Neural cell (in vitro differentiated cells): ENCODE data around the gene SMPD3. TPM values are rescaled to one million over a fixed set of nuclear protein-coding genes. Genes with fewer than 3 reads are reported as not detected.

ENCODE experiments used
- H2AFZ ChIP-seq: fragments of 200-600, 300-800 bp; sonication (generic), shearing (Covaris generic); 2 replicates; pipeline ENCODE4 v1.6.0; 2014; ENCODE audit warnings: low read depth, mild to moderate bottlenecking, antibody characterized with exemption, low read length, moderate library complexity
- H3F3A ChIP-seq: fragments of 200-600 bp; shearing (Covaris generic); 2 replicates; pipeline ENCODE4 v1.6.1; 2016; ENCODE audit warnings: mild to moderate bottlenecking, moderate library complexity, mixed read lengths, antibody characterized with exemption, low read length; ENCODE audit not compliant: insufficient read depth, poor library complexity, severe bottlenecking
- H3K27ac ChIP-seq: fragments of 200-600, 300-800 bp; sonication (generic), shearing (Covaris generic); 2 replicates; pipeline ENCODE4 v1.5.1; 2014; ENCODE audit warnings: mild to moderate bottlenecking, low read length, moderate library complexity
- H3K27me3 ChIP-seq: fragments of 300-800, 200-600 bp; sonication (generic), shearing (Covaris generic); 2 replicates; pipeline ENCODE4 v1.6.0; 2014; ENCODE audit warnings: mild to moderate bottlenecking, low read depth, low read length, moderate library complexity; ENCODE audit not compliant: insufficient read depth
- H3K36me3 ChIP-seq: fragments of 300-800, 200-600 bp; sonication (generic), shearing (Covaris generic); 2 replicates; pipeline ENCODE4 v1.5.1; 2014; ENCODE audit warnings: mild to moderate bottlenecking, antibody characterized with exemption, low read length, moderate library complexity; ENCODE audit not compliant: insufficient read depth
- H3K4me2 ChIP-seq: fragments of 300-800, 200-600 bp; sonication (generic), shearing (Covaris generic); 2 replicates; pipeline ENCODE4 v1.6.0; 2014; ENCODE audit warnings: mild to moderate bottlenecking, low read length
- H3K4me3 ChIP-seq: fragments of 300-800, 200-600 bp; sonication (generic), shearing (Covaris generic); 2 replicates; pipeline ENCODE4 v1.5.1; 2014; ENCODE audit warnings: mild to moderate bottlenecking, low read length, moderate library complexity
- H3K79me2 ChIP-seq: fragments of 200-600 bp; shearing (Covaris generic); replicated peaks from 2 replicates; pipeline ENCODE4 v1.6.0; 2014; ENCODE audit warnings: mild to moderate bottlenecking, low read length, moderate library complexity; ENCODE audit not compliant: insufficient read depth
- H3K9ac ChIP-seq: fragments of 300-800, 200-600 bp; sonication (generic), shearing (Covaris generic); 2 replicates; pipeline ENCODE4 v1.6.1; 2016; ENCODE audit warnings: mild to moderate bottlenecking, low read length, mixed read lengths
- H3K9me2 ChIP-seq: fragments of 200-600 bp; shearing (Covaris generic); 2 replicates; pipeline ENCODE4 v1.6.1; 2016; ENCODE audit warnings: mild to moderate bottlenecking, low read length, mixed read lengths; ENCODE audit not compliant: insufficient read depth
- H3K9me3 ChIP-seq: fragments of 200-600, 300-800 bp; sonication (generic), shearing (Covaris generic); 2 replicates; pipeline ENCODE4 v1.6.1; 2016; ENCODE audit warnings: mild to moderate bottlenecking, mixed run types, low read length, moderate library complexity, mixed read lengths
- H4K20me1 ChIP-seq: fragments of 200-600 bp; shearing (Covaris generic); 2 replicates; pipeline ENCODE4 v1.6.1; 2016; ENCODE audit warnings: mild to moderate bottlenecking, mixed run types; ENCODE audit not compliant: insufficient read depth
- CTCF ChIP-seq: fragments of 450-650 bp; IDR thresholded peaks from 2 replicates; pipeline ENCODE4 v1.5.1; 2014; ENCODE audit warnings: antibody characterized with exemption, mild to moderate bottlenecking, moderate library complexity; ENCODE audit not compliant: poor library complexity, severe bottlenecking
- EP300 ChIP-seq: fragments of 450-650 bp; conservative IDR thresholded peaks from 2 replicates; pipeline ENCODE4 v1.6.1; 2014; ENCODE audit warnings: antibody characterized with exemption, mild to moderate bottlenecking, moderate library complexity; ENCODE audit not compliant: poor library complexity, severe bottlenecking
- EZH2 ChIP-seq: fragments of 200-600, 300-800 bp; shearing (Covaris generic), sonication (generic); IDR thresholded peaks from 2 replicates; pipeline ENCODE4 v1.6.1; 2014; ENCODE audit warnings: antibody characterized with exemption, low read length, borderline replicate concordance, mild to moderate bottlenecking; ENCODE audit not compliant: insufficient read depth, poor library complexity, severe bottlenecking
- MXI1 ChIP-seq: fragments of 450-650 bp; conservative IDR thresholded peaks from 2 replicates; pipeline ENCODE4 v1.6.1; 2014; ENCODE audit warnings: antibody characterized with exemption, mild to moderate bottlenecking; ENCODE audit not compliant: poor library complexity, severe bottlenecking
- POLR2AphosphoS5 ChIP-seq: IDR thresholded peaks from 2 replicates; pipeline ENCODE4 v1.6.1; 2012
- RAD21 ChIP-seq: fragments of 450-650 bp; conservative IDR thresholded peaks from 2 replicates; pipeline ENCODE4 v1.6.1; 2014; ENCODE audit warnings: antibody characterized with exemption, mild to moderate bottlenecking, moderate library complexity
- REST ChIP-seq: IDR thresholded peaks from 2 replicates; pipeline ENCODE4 v1.6.1; 2012; ENCODE audit warnings: borderline replicate concordance
- SMC3 ChIP-seq: fragments of 450-650 bp; conservative IDR thresholded peaks from 2 replicates; pipeline ENCODE4 v1.6.1; 2014; ENCODE audit warnings: antibody characterized with exemption, mild to moderate bottlenecking, moderate library complexity; ENCODE audit not compliant: poor library complexity
- TAF1 ChIP-seq: IDR thresholded peaks from 2 replicates; pipeline ENCODE4 v1.6.1; 2012; ENCODE audit warnings: low read depth
- polyA plus RNA-seq: library from polyadenylated mRNA; depleted of rRNA; stranded (reverse); fragments of >200 nt; gene quantifications from 2 replicates; pipeline ENCODE4 v1.2.3, GENCODE V29; 2014

The SMPD3 gene
- polyA plus RNA-seq, 1 donor from 2014 or later, result 42.7 TPM

GRCh38 chr16:68387301-68387700 lies 61.0 kb downstream of the SMPD3 start:
- Histone ChIP-seq H3F3A (no peaks in the 10 kb centered on the region), H3K4me3 (no peak overlapping the region), H3K27me3 (no peaks in the 10 kb centered on the region), H3K9me3 (no peaks in the 10 kb centered on the region), H3K27ac (no peak overlapping the region), H3K36me3 (no peaks in the 10 kb centered on the region), H3K9me2 (no peaks in the 10 kb centered on the region), H3K9ac (no peak overlapping the region), H4K20me1 (no peaks in the 10 kb centered on the region), H2AFZ (no peak overlapping the region), H3K79me2 (no peaks in the 10 kb centered on the region), H3K4me2 (no peak overlapping the region)
- TF ChIP-seq EZH2 (no peak), REST (no peak), CTCF (no peak), SMC3 (no peak), POLR2AphosphoS5 (no peak), TAF1 (no peak), MXI1 (no peak), RAD21 (no peak), EP300 (no peak)

- no peaks in the 10 kb centered on the region for H3K9me3 ChIP-seq
Measured at GRCh38 chr16:68386628-68387027, 61.7 kb downstream of the SMPD3 start.

More at GRCh38 chr16:68386628-68387027, 61.7 kb downstream of the SMPD3 start:
- Histone ChIP-seq H3F3A (no peaks in the 10 kb centered on the region), H4K20me1 (no peaks in the 10 kb centered on the region), H3K27me3 (no peaks in the 10 kb centered on the region), H3K27ac (no peak overlapping the region), H2AFZ (no peak overlapping the region), H3K79me2 (no peaks in the 10 kb centered on the region), H3K4me3 (no peak overlapping the region), H3K4me2 (no peak overlapping the region), H3K36me3 (no peaks in the 10 kb centered on the region), H3K9me2 (no peaks in the 10 kb centered on the region), H3K9ac (no peak overlapping the region)
- TF ChIP-seq SMC3, result no peak
- no peak for TF ChIP-seq REST
- TF ChIP-seq POLR2AphosphoS5, result no peak
- TF ChIP-seq MXI1, result no peak
- TF ChIP-seq RAD21, result no peak
- TF ChIP-seq EZH2, result no peak
- TF ChIP-seq EP300, result no peak
- TF ChIP-seq TAF1, result no peak
- no peak for TF ChIP-seq CTCF
